GM23338 (cell line): Measurements from ENCODE around the gene MAP3K13. TPM values are rescaled to one million over a fixed set of nuclear protein-coding genes. Genes with fewer than 3 reads are reported as not detected.

Experiments used
- ATAC-seq: fragments of 200-7000 bp; cut with Tn5 transposase; 3 replicates; pipeline ENCODE4 v1.9.1; 2020
- DNase-seq: peaks from one replicate; pipeline ENCODE4 v3.0.0-alpha.2; 2015; ENCODE audit warnings: low spot score
- H2AFZ ChIP-seq: fragments of 200-600 bp; sonication (generic); 2 replicates; pipeline ENCODE4 v1.8.0; 2016; ENCODE audit warnings: antibody characterized with exemption, mild to moderate bottlenecking, moderate library complexity
- H3F3A ChIP-seq: fragments of 200-600 bp; sonication (generic); replicated peaks from 2 replicates; pipeline ENCODE4 v1.8.0; 2017; ENCODE audit warnings: antibody characterized with exemption, mixed run types, low read depth
- H3K27ac ChIP-seq: fragments of 200-600 bp; sonication (generic); 2 replicates; pipeline ENCODE4 v1.6.1; 2016; ENCODE audit warnings: low read depth
- H3K27me3 ChIP-seq: fragments of 200-600 bp; sonication (generic); 2 replicates; pipeline ENCODE4 v1.8.0; 2016; ENCODE audit warnings: mild to moderate bottlenecking, mixed run types, moderate library complexity; ENCODE audit not compliant: insufficient read depth
- H3K36me3 ChIP-seq: fragments of 200-600 bp; sonication (generic); 2 replicates; pipeline ENCODE4 v1.8.0; 2016; ENCODE audit warnings: mild to moderate bottlenecking; ENCODE audit not compliant: insufficient read depth
- H3K4me1 ChIP-seq: fragments of 200-600 bp; sonication (generic); 2 replicates; pipeline ENCODE4 v1.8.0; 2016; ENCODE audit warnings: mild to moderate bottlenecking, moderate library complexity; ENCODE audit not compliant: insufficient read depth
- H3K4me2 ChIP-seq: fragments of 200-600 bp; sonication (generic); 2 replicates; pipeline ENCODE4 v1.7.1; 2017; ENCODE audit warnings: mixed run types
- H3K4me3 ChIP-seq: fragments of 200-600 bp; sonication (generic); 2 replicates; pipeline ENCODE4 v1.6.1; 2016; ENCODE audit warnings: mixed run types
- H3K79me2 ChIP-seq: fragments of 200-600 bp; sonication (generic); replicated peaks from 2 replicates; pipeline ENCODE4 v1.8.0; 2017; ENCODE audit warnings: mild to moderate bottlenecking; ENCODE audit not compliant: insufficient read depth
- H3K9me2 ChIP-seq: fragments of 200-600 bp; sonication (generic); 2 replicates; pipeline ENCODE4 v1.8.0; 2017; ENCODE audit not compliant: insufficient read depth
- H4K20me1 ChIP-seq: fragments of 200-600 bp; sonication (generic); replicated peaks from 2 replicates; pipeline ENCODE4 v1.8.0; 2017; ENCODE audit warnings: mild to moderate bottlenecking; ENCODE audit not compliant: insufficient read depth
- H3K27ac Mint-ChIP-seq: 2 replicates; pipeline ENCODE4 v1.8.0; 2020; ENCODE audit warnings: inconsistent platforms, mild to moderate bottlenecking, moderate library complexity, mixed read lengths
- H3K27me3 Mint-ChIP-seq: 3 replicates; pipeline ENCODE4 v1.8.0; 2022; ENCODE audit warnings: low read depth, mild to moderate bottlenecking, moderate library complexity, mixed read lengths, inconsistent platforms; ENCODE audit not compliant: insufficient read depth, poor library complexity
- H3K36me3 Mint-ChIP-seq: 3 replicates; pipeline ENCODE4 v1.8.0; 2021; ENCODE audit warnings: low read depth, mild to moderate bottlenecking, inconsistent platforms, moderate library complexity, mixed read lengths
- H3K4me1 Mint-ChIP-seq: 3 replicates; pipeline ENCODE4 v1.8.0; 2020; ENCODE audit warnings: mild to moderate bottlenecking, inconsistent platforms, mixed read lengths
- H3K4me3 Mint-ChIP-seq: 3 replicates; pipeline ENCODE4 v1.8.0; 2021; ENCODE audit warnings: moderate library complexity, mild to moderate bottlenecking, inconsistent platforms, mixed read lengths
- H3K9me3 Mint-ChIP-seq: 3 replicates; pipeline ENCODE4 v1.8.0; 2020; ENCODE audit warnings: moderate library complexity, mild to moderate bottlenecking, inconsistent platforms, mixed read lengths
- EZH2 ChIP-seq: fragments of 200-600 bp; sonication (generic); IDR thresholded peaks from one replicate; pipeline ENCODE4 v1.8.0; 2017; ENCODE audit warnings: antibody characterized with exemption, mild to moderate bottlenecking, low read depth; ENCODE audit not compliant: unreplicated experiment
- POLR2AphosphoS5 ChIP-seq: IDR thresholded peaks from 2 replicates; pipeline ENCODE4 v1.6.1; 2016; ENCODE audit warnings: antibody characterized with exemption, low read depth
- ZNF114 ChIP-seq: fragments of 250-450 bp; sonication (Bioruptor Pico); IDR thresholded peaks from 2 replicates; pipeline ENCODE4 v1.5.0; 2020; ENCODE audit warnings: mild to moderate bottlenecking, moderate library complexity
- polyA plus RNA-seq: library from polyadenylated mRNA; unstranded; fragments of >200 nt; fragmentation: Nextera tagmentation; extraction: Ambion mirVana; gene quantifications from 2 replicates; pipeline ENCODE4 v1.2.1, GENCODE V29; 2016
- total RNA-seq: library from RNA; depleted of rRNA; stranded (reverse); fragments of >200 nt; shearing (Covaris generic); gene quantifications from 2 replicates; pipeline ENCODE4 v1.2.3, GENCODE V29; 2014
- TF ChIP-seq, protein P1 (sequence below), 2 experiments: fragments of 200-600 bp in 1 of 2; sonication (generic) in 1 of 2; conservative IDR thresholded peaks; 2 replicates each; pipeline versions ENCODE4 v1.5.1 to v1.6.1; 2016 to 2017; ENCODE audit warnings: antibody characterized with exemption in 2 of 2, low read depth in 2 of 2, mild to moderate bottlenecking in 2 of 2, moderate library complexity in 1 of 2
- TF ChIP-seq, protein P2 (sequence below): fragments of 250-450 bp; sonication (Bioruptor Pico); IDR thresholded peaks from 2 replicates; pipeline ENCODE4 v1.5.0; 2020; ENCODE audit warnings: mild to moderate bottlenecking, moderate library complexity
- TF ChIP-seq, protein P3 (sequence below): IDR thresholded peaks from one replicate; pipeline ENCODE4 v1.6.1; 2018; ENCODE audit warnings: antibody characterized with exemption; ENCODE audit not compliant: unreplicated experiment

The MAP3K13 gene
- total and polyA plus RNA-seq, 2 experiments from 2014 or later = 10.7 to 129 TPM

DNA sequence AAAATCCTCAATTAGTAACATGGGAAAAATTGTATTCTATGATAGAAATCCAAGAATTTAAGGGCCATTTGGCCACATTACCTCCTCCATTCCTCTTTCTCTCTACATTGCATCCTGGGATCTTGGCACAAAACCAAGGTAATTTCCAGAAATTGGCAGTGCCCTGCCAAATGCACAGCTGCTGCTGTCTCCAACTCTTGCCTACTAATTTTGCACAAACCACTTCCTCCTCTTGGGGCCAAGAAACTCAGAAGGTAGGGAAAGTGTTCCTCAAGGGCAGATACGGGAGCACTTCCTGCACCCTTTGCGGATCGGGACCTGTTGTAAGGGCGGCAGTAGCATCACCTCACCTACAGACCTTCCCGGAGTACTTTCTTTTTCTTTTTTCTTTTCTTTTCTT is 57.8 kb downstream of the MAP3K13 start:
- Mint-ChIP-seq H3K27me3 (no peaks in the 10 kb centered on the region), H3K9me3 (no peaks in the 10 kb centered on the region), H3K27ac (no peak overlapping the region), H3K4me3 (no peak overlapping the region), H3K4me1 (0 out of 3 replicates have a peak, but pooled peaks cover 2% of the 10 kb centered on the region), H3K36me3 (no peaks in the 10 kb centered on the region)
- H3K4me1 ChIP-seq = no peaks in the 10 kb centered on the region
- no peaks in the 10 kb centered on the region for H4K20me1 ChIP-seq
- no peaks in the 10 kb centered on the region for H3K9me2 ChIP-seq
- DNase-seq (no peak), ATAC-seq (no peak)
- no peaks in the 10 kb centered on the region for H3F3A ChIP-seq
- no peaks in the 10 kb centered on the region for H3K79me2 ChIP-seq
- TF ChIP-seq, protein P1, sequence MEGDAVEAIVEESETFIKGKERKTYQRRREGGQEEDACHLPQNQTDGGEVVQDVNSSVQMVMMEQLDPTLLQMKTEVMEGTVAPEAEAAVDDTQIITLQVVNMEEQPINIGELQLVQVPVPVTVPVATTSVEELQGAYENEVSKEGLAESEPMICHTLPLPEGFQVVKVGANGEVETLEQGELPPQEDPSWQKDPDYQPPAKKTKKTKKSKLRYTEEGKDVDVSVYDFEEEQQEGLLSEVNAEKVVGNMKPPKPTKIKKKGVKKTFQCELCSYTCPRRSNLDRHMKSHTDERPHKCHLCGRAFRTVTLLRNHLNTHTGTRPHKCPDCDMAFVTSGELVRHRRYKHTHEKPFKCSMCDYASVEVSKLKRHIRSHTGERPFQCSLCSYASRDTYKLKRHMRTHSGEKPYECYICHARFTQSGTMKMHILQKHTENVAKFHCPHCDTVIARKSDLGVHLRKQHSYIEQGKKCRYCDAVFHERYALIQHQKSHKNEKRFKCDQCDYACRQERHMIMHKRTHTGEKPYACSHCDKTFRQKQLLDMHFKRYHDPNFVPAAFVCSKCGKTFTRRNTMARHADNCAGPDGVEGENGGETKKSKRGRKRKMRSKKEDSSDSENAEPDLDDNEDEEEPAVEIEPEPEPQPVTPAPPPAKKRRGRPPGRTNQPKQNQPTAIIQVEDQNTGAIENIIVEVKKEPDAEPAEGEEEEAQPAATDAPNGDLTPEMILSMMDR (conservative IDR thresholded peaks at IDR 0.05; ENCODE audit: low read depth in 2 of 2) = no peak
- TF ChIP-seq ZNF114 (CRISPR knock-in tag) = no peak
- no peak overlapping the region for H3K4me3 ChIP-seq
- no peak overlapping the region for H3K27ac ChIP-seq
- H3K27me3 ChIP-seq = no peaks in the 10 kb centered on the region
- no peak overlapping the region for H2AFZ ChIP-seq
- H3K4me2 ChIP-seq = no peak overlapping the region
- H3K36me3 ChIP-seq = no peaks in the 10 kb centered on the region

DNA sequence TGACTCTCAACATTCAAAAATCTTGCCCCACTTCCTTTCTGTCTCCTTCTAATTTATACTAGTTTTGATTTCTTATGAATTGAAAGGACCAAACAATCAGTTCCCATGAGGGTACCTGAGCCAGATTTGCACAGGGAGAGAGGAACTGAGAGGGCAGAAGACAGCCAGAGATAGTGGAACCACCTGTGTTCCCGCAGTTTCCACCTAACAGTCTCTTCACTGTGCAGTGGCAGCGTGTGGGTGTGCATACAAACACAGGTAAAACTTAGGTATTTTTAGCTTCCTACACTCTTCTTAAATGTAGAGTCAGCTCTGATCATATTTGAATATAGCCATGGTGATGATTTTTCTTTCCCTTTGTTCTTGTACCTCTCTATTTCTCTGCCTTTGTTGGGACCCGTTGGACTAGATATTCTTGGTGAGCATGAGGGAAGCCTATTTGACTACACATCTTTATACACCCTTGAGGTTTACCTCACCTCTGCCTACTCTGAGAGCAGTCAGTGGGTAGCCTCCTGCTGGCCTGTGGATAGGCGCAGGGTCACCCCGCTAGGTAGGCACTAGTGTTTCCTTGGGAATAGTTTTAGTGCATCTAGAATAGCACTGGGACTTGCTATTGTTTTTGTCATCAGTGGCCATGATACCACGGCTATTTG is 58.8 kb downstream of the MAP3K13 start:
- Mint-ChIP-seq H3K27me3 (no peaks in the 10 kb centered on the region), H3K36me3 (no peaks in the 10 kb centered on the region), H3K4me3 (no peak overlapping the region), H3K4me1 (0 out of 3 replicates have a peak, but pooled peaks cover 2% of the 10 kb centered on the region), H3K27ac (no peak overlapping the region), H3K9me3 (no peaks in the 10 kb centered on the region)
- Histone ChIP-seq H3K4me1 (no peaks in the 10 kb centered on the region), H3K9me2 (no peaks in the 10 kb centered on the region), H2AFZ (no peak overlapping the region), H4K20me1 (no peaks in the 10 kb centered on the region), H3K79me2 (no peaks in the 10 kb centered on the region), H3K27ac (no peak overlapping the region), H3K4me2 (no peak overlapping the region), H3K27me3 (no peaks in the 10 kb centered on the region), H3F3A (no peaks in the 10 kb centered on the region), H3K4me3 (no peak overlapping the region), H3K36me3 (no peaks in the 10 kb centered on the region)
- no peak for DNase-seq
- ATAC-seq = no peak
- TF ChIP-seq, protein P1 (conservative IDR thresholded peaks at IDR 0.05; ENCODE audit: low read depth in 2 of 2) = no peak
- no peak for TF ChIP-seq ZNF114 (CRISPR knock-in tag)
- TF ChIP-seq, protein P2, sequence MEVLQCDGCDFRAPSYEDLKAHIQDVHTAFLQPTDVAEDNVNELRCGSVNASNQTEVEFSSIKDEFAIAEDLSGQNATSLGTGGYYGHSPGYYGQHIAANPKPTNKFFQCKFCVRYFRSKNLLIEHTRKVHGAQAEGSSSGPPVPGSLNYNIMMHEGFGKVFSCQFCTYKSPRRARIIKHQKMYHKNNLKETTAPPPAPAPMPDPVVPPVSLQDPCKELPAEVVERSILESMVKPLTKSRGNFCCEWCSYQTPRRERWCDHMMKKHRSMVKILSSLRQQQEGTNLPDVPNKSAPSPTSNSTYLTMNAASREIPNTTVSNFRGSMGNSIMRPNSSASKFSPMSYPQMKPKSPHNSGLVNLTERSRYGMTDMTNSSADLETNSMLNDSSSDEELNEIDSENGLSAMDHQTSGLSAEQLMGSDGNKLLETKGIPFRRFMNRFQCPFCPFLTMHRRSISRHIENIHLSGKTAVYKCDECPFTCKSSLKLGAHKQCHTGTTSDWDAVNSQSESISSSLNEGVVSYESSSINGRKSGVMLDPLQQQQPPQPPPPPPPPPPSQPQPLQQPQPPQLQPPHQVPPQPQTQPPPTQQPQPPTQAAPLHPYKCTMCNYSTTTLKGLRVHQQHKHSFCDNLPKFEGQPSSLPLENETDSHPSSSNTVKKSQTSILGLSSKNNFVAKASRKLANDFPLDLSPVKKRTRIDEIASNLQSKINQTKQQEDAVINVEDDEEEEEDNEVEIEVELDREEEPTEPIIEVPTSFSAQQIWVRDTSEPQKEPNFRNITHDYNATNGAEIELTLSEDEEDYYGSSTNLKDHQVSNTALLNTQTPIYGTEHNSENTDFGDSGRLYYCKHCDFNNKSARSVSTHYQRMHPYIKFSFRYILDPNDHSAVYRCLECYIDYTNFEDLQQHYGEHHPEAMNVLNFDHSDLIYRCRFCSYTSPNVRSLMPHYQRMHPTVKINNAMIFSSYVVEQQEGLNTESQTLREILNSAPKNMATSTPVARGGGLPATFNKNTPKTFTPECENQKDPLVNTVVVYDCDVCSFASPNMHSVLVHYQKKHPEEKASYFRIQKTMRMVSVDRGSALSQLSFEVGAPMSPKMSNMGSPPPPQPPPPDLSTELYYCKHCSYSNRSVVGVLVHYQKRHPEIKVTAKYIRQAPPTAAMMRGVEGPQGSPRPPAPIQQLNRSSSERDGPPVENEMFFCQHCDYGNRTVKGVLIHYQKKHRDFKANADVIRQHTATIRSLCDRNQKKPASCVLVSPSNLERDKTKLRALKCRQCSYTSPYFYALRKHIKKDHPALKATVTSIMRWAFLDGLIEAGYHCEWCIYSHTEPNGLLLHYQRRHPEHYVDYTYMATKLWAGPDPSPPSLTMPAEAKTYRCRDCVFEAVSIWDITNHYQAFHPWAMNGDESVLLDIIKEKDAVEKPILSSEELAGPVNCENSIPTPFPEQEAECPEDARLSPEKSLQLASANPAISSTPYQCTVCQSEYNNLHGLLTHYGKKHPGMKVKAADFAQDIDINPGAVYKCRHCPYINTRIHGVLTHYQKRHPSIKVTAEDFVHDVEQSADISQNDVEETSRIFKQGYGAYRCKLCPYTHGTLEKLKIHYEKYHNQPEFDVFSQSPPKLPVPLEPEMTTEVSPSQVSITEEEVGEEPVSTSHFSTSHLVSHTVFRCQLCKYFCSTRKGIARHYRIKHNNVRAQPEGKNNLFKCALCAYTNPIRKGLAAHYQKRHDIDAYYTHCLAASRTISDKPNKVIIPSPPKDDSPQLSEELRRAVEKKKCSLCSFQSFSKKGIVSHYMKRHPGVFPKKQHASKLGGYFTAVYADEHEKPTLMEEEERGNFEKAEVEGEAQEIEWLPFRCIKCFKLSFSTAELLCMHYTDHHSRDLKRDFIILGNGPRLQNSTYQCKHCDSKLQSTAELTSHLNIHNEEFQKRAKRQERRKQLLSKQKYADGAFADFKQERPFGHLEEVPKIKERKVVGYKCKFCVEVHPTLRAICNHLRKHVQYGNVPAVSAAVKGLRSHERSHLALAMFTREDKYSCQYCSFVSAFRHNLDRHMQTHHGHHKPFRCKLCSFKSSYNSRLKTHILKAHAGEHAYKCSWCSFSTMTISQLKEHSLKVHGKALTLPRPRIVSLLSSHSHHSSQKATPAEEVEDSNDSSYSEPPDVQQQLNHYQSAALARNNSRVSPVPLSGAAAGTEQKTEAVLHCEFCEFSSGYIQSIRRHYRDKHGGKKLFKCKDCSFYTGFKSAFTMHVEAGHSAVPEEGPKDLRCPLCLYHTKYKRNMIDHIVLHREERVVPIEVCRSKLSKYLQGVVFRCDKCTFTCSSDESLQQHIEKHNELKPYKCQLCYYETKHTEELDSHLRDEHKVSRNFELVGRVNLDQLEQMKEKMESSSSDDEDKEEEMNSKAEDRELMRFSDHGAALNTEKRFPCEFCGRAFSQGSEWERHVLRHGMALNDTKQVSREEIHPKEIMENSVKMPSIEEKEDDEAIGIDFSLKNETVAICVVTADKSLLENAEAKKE (CRISPR knock-in tag) = no peak
- TF ChIP-seq, protein P3, sequence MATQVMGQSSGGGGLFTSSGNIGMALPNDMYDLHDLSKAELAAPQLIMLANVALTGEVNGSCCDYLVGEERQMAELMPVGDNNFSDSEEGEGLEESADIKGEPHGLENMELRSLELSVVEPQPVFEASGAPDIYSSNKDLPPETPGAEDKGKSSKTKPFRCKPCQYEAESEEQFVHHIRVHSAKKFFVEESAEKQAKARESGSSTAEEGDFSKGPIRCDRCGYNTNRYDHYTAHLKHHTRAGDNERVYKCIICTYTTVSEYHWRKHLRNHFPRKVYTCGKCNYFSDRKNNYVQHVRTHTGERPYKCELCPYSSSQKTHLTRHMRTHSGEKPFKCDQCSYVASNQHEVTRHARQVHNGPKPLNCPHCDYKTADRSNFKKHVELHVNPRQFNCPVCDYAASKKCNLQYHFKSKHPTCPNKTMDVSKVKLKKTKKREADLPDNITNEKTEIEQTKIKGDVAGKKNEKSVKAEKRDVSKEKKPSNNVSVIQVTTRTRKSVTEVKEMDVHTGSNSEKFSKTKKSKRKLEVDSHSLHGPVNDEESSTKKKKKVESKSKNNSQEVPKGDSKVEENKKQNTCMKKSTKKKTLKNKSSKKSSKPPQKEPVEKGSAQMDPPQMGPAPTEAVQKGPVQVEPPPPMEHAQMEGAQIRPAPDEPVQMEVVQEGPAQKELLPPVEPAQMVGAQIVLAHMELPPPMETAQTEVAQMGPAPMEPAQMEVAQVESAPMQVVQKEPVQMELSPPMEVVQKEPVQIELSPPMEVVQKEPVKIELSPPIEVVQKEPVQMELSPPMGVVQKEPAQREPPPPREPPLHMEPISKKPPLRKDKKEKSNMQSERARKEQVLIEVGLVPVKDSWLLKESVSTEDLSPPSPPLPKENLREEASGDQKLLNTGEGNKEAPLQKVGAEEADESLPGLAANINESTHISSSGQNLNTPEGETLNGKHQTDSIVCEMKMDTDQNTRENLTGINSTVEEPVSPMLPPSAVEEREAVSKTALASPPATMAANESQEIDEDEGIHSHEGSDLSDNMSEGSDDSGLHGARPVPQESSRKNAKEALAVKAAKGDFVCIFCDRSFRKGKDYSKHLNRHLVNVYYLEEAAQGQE = no peak
- TF ChIP-seq EZH2 = no peak
- no peak for TF ChIP-seq POLR2AphosphoS5
